HepG2 (cell line): ENCODE data around the gene RIPOR3. TPM values are rescaled to one million over a fixed set of nuclear protein-coding genes. Genes with fewer than 3 reads are reported as not detected.

ENCODE experiments used
- CBX5 ChIP-seq: sonication (generic); formaldehyde crosslinking; IDR thresholded peaks from 2 replicates; pipeline ENCODE4 v1.4.0; 2020; ENCODE audit warnings: missing genetic modification reagents, borderline replicate concordance
- CEBPG ChIP-seq: IDR thresholded peaks from 2 replicates; pipeline ENCODE4 v1.6.1; 2016
- FOXA1 ChIP-seq, 2 experiments: fragments of 450-650 bp in 1 of 2; sonication (generic) in 1 of 2; formaldehyde crosslinking in 1 of 2; IDR thresholded peaks; 2 replicates each; pipeline versions ENCODE4 v1.4.0 to v1.6.1; 2016 to 2020; ENCODE audit warnings: missing genetic modification reagents in 1 of 2
- IKZF1 ChIP-seq: fragments of 450-650 bp; IDR thresholded peaks from 2 replicates; pipeline ENCODE4 v1.7.1; 2016
- IRF1 ChIP-seq: sonication (generic); formaldehyde crosslinking; IDR thresholded peaks from 2 replicates; pipeline ENCODE4 v1.4.0; 2020; ENCODE audit warnings: low read depth, mild to moderate bottlenecking, missing genetic modification reagents
- MAX ChIP-seq: IDR thresholded peaks from 2 replicates; pipeline ENCODE4 v1.6.1; 2012; ENCODE audit warnings: inconsistent platforms
- MTF1 ChIP-seq: sonication (generic); formaldehyde crosslinking; IDR thresholded peaks from 2 replicates; pipeline ENCODE4 v1.5.0; 2020; ENCODE audit warnings: missing genetic modification reagents
- PAX8 ChIP-seq: sonication (generic); formaldehyde crosslinking; IDR thresholded peaks from 2 replicates; pipeline ENCODE4 v1.8.0; 2022; ENCODE audit warnings: mild to moderate bottlenecking, missing genetic modification reagents, borderline replicate concordance
- RORA ChIP-seq: sonication (generic); formaldehyde crosslinking; IDR thresholded peaks from 2 replicates; pipeline ENCODE4 v1.5.0; 2020; ENCODE audit warnings: mild to moderate bottlenecking, missing genetic modification reagents, moderate library complexity
- SOX13 ChIP-seq, 3 experiments: fragments of 450-650 bp in 1 of 3; sonication (generic) in 1 of 3; formaldehyde crosslinking in 1 of 3; IDR thresholded peaks in 2 of 3; conservative IDR thresholded peaks in 1 of 3; 2 replicates each; pipeline versions ENCODE4 v1.5.0 to v1.6.1; 2016 to 2020; ENCODE audit warnings: antibody characterized with exemption in 1 of 3, mild to moderate bottlenecking in 1 of 3, missing compliant biosample characterization in 1 of 3, missing genetic modification reagents in 1 of 3, moderate library complexity in 1 of 3
- THYN1 ChIP-seq: sonication (generic); formaldehyde crosslinking; IDR thresholded peaks from 2 replicates; pipeline ENCODE4 v1.8.1; 2023; ENCODE audit warnings: low read depth, mild to moderate bottlenecking, moderate library complexity, missing genetic modification reagents, borderline replicate concordance
- YEATS2 ChIP-seq: sonication (generic); formaldehyde crosslinking; IDR thresholded peaks from 2 replicates; pipeline ENCODE4 v1.4.0; 2020; ENCODE audit warnings: missing genetic modification reagents, borderline replicate concordance
- ZBTB46 ChIP-seq: sonication (generic); formaldehyde crosslinking; IDR thresholded peaks from 2 replicates; pipeline ENCODE4 v1.4.0; 2020; ENCODE audit warnings: mild to moderate bottlenecking, missing genetic modification reagents, borderline replicate concordance
- ZKSCAN8 ChIP-seq: IDR thresholded peaks from 2 replicates; pipeline ENCODE4 v1.6.1; 2016; ENCODE audit warnings: borderline replicate concordance, missing genetic modification reagents, missing compliant biosample characterization
- ZNF12 ChIP-seq: sonication (generic); formaldehyde crosslinking; IDR thresholded peaks from 2 replicates; pipeline ENCODE4 v1.5.0; 2020; ENCODE audit warnings: missing genetic modification reagents
- ZNF232 ChIP-seq: sonication (generic); formaldehyde crosslinking; IDR thresholded peaks from 2 replicates; pipeline ENCODE4 v1.4.0; 2020; ENCODE audit warnings: missing genetic modification reagents, borderline replicate concordance
- ZNF251 ChIP-seq: sonication (generic); formaldehyde crosslinking; IDR thresholded peaks from 2 replicates; pipeline ENCODE4 v1.9.0; 2021; ENCODE audit warnings: mild to moderate bottlenecking, missing genetic modification reagents
- ZNF713 ChIP-seq: sonication (generic); formaldehyde crosslinking; IDR thresholded peaks from 2 replicates; pipeline ENCODE4 v1.4.0; 2020; ENCODE audit warnings: mild to moderate bottlenecking, missing genetic modification reagents
- ZXDC ChIP-seq: sonication (generic); formaldehyde crosslinking; IDR thresholded peaks from 2 replicates; pipeline ENCODE4 v1.5.0; 2020; ENCODE audit warnings: mild to moderate bottlenecking, missing genetic modification reagents
- polyA plus RNA-seq, 8 experiments: library from polyadenylated mRNA; depleted of rRNA in 3 of 8; stranded (reverse) in 7 of 8; unstranded in 1 of 8; fragments of >200 nt; fragmentation: Illumina TruSeq in 4 of 8; extraction: Trizol in 4 of 8; gene quantifications; 2 replicates each; pipeline versions ENCODE4 v1.2.1 to v1.2.3, GENCODE V29; 2011 to 2016; ENCODE audit warnings: low read depth in 4 of 8, missing spikeins in 1 of 8, mixed read lengths in 1 of 8; ENCODE audit not compliant: insufficient read depth in 1 of 8
- total RNA-seq, 5 experiments: library from RNA; depleted of rRNA; stranded (reverse); fragments of >200 nt; fragmentation: Illumina TruSeq; extraction: Trizol; gene quantifications; 2 replicates each; pipeline ENCODE4 v1.2.3, GENCODE V29; 2016; ENCODE audit warnings: low read depth in 1 of 5
- TF ChIP-seq, protein P1 (sequence below): IDR thresholded peaks from 2 replicates; pipeline ENCODE4 v1.6.1; 2016; ENCODE audit warnings: low read depth
- TF ChIP-seq, protein P2 (sequence below): IDR thresholded peaks from 2 replicates; pipeline ENCODE4 v1.6.1; 2016; ENCODE audit warnings: missing genetic modification reagents, missing compliant biosample characterization

The RIPOR3 gene
- total and polyA plus RNA-seq, 2 of the 13 experiments (the other 11 are each of a cell fraction or from before 2014, with no cell fraction given), result 0.18 TPM; not detected in 1

DNA sequence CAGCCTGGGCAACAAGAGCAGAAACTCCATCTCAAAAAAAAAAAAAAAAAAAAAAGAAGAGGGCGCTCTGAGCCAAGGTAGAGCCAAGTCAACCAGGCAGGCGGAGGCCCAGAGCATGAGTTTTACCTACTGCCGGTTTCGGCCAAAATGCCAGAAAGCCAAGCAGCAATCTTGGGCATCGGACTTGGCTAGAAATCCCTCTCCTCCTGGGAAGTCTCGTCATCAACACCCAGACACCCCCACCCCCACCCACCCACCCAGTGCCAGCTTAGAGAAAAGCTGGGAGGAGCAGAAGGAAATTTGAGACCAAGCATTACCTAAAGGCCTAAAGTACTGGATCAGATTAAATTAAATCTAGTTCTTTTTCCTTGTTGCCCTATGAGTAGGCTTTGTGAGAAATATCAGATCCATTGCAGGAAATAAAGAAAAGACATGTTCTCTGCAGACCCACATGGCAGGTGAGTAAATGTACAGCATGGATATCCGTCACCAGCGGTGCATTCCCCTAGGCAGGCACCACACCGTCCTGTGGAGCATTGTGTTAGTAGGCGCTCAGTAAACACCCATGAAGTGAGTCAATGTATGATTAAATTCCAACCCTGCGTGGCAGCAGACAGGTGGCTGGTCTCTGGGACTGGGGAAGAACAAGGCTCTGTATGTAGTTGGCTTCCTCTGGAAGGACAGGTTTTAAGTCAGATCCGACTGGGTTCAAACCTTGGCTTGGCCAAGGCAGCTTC, 21.0 kb downstream of the RIPOR3 start (continued):
- no peak for TF ChIP-seq ZXDC
- no peak for TF ChIP-seq IRF1
- 0 out of 2 replicates have a peak, but pooled peaks have one; percentile 12 for TF ChIP-seq MAX
- TF ChIP-seq ZNF12 (CRISPR knock-in tag), result peak; percentile 51; the same call in 1 of the 2 replicates
- TF ChIP-seq ZBTB46, result 0 out of 2 replicates have a peak, but pooled peaks have one; percentile 35
- 0 out of 2 replicates have a peak, but pooled peaks have one; percentile 19 for TF ChIP-seq YEATS2 (CRISPR knock-in tag)
- TF ChIP-seq MTF1, result no peak
- peak; percentile 72; the same call in 1 of the 2 replicates for TF ChIP-seq CBX5 (CRISPR knock-in tag)
- peak; percentile 62; the same call in 1 of the 2 replicates for TF ChIP-seq ZNF232 (CRISPR knock-in tag)
- TF ChIP-seq SOX13 (IDR thresholded peaks at IDR 0.05), result no peak
- TF ChIP-seq SOX13 (CRISPR knock-in tag; conservative IDR thresholded peaks at IDR 0.05 in 1 of 2, IDR thresholded peaks at IDR 0.05 in 1 of 2), result peak in 1 of 2 experiments; percentile 44; a peak in 1 of 4 replicates
- TF ChIP-seq RORA (CRISPR knock-in tag), result no peak
- TF ChIP-seq, protein P1, sequence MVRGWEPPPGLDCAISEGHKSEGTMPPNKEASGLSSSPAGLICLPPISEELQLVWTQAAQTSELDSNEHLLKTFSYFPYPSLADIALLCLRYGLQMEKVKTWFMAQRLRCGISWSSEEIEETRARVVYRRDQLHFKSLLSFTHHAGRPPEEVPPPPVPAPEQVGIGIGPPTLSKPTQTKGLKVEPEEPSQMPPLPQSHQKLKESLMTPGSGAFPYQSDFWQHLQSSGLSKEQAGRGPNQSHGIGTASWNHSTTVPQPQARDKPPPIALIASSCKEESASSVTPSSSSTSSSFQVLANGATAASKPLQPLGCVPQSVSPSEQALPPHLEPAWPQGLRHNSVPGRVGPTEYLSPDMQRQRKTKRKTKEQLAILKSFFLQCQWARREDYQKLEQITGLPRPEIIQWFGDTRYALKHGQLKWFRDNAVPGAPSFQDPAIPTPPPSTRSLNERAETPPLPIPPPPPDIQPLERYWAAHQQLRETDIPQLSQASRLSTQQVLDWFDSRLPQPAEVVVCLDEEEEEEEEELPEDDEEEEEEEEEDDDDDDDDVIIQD, result 0 out of 2 replicates have a peak, but pooled peaks have one; percentile 52
- no peak for TF ChIP-seq IKZF1
- TF ChIP-seq, protein P2, sequence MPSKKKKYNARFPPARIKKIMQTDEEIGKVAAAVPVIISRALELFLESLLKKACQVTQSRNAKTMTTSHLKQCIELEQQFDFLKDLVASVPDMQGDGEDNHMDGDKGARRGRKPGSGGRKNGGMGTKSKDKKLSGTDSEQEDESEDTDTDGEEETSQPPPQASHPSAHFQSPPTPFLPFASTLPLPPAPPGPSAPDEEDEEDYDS, result 0 out of 2 replicates have a peak, but pooled peaks have one; percentile 16
- TF ChIP-seq FOXA1 (IDR thresholded peaks at IDR 0.05), result no peak
- peak; percentile 91 for TF ChIP-seq FOXA1 (CRISPR knock-in tag; IDR thresholded peaks at IDR 0.05)
- 0 out of 2 replicates have a peak, but pooled peaks have one; percentile 73 for TF ChIP-seq ZKSCAN8
- no peak for TF ChIP-seq ZNF251
- peak; percentile 45; the same call in 1 of the 2 replicates for TF ChIP-seq CEBPG
- no peak for TF ChIP-seq THYN1 (CRISPR knock-in tag)
- TF ChIP-seq PAX8 (CRISPR knock-in tag), result no peak
- TF ChIP-seq ZNF713 (CRISPR knock-in tag), result no peak
